Fibroblast of lung (primary cell): ENCODE results near the gene DCAF8. TPM values are rescaled to one million over a fixed set of nuclear protein-coding genes. Genes with fewer than 3 reads are reported as not detected.
A peak's percentile ranks its signal among the peaks of the same experiment; 100 is the strongest.

Experiments used
- DNase-seq, 2 donors: peaks; one replicate each; pipeline versions ENCODE4 v3.0.0 to v3.0.0-alpha.2; 2010; ENCODE audit warnings: low read depth in 2 of 2
- H2AFZ ChIP-seq: 2 replicates; pipeline ENCODE4 v1.5.1; 2012; ENCODE audit warnings: low read length, control low read depth, inconsistent platforms
- H3K27ac ChIP-seq: 2 replicates; pipeline ENCODE4 v1.5.1; 2011; ENCODE audit warnings: low read length, control low read depth; ENCODE audit not compliant: insufficient read depth
- H3K27me3 ChIP-seq: 2 replicates; pipeline ENCODE4 v1.5.1; 2011; ENCODE audit warnings: mild to moderate bottlenecking, low read length; ENCODE audit not compliant: control insufficient read depth, insufficient read depth
- H3K36me3 ChIP-seq: 2 replicates; pipeline ENCODE4 v1.5.1; 2011; ENCODE audit warnings: low read length; ENCODE audit not compliant: control insufficient read depth, insufficient read depth
- H3K4me1 ChIP-seq: 2 replicates; pipeline ENCODE4 v1.5.1; 2011; ENCODE audit warnings: low read length; ENCODE audit not compliant: control insufficient read depth, insufficient read depth; ENCODE audit errors: extremely low read depth
- H3K4me2 ChIP-seq: 2 replicates; pipeline ENCODE4 v1.5.1; 2011; ENCODE audit warnings: low read length, control low read depth; ENCODE audit not compliant: insufficient read depth; ENCODE audit errors: extremely low read depth
- H3K4me3 ChIP-seq, 4 experiments: fragments of 200-600 bp in 1 of 4; sonication (generic) in 1 of 4; replicated peaks in 1 of 4; 2 replicates each; pipeline ENCODE4 v1.5.1; 2011 to 2016; ENCODE audit warnings: low read length in 4 of 4, low read depth in 3 of 4, mild to moderate bottlenecking in 3 of 4, control low read depth in 2 of 4, inconsistent platforms in 1 of 4, mixed read lengths in 1 of 4; ENCODE audit not compliant: insufficient read depth in 1 of 4; ENCODE audit errors: control extremely low read depth in 1 of 4
- H3K79me2 ChIP-seq: 2 replicates; pipeline ENCODE4 v1.5.1; 2012; ENCODE audit warnings: mild to moderate bottlenecking, low read length, inconsistent platforms; ENCODE audit not compliant: control insufficient read depth, insufficient read depth
- H3K9ac ChIP-seq: 2 replicates; pipeline ENCODE4 v1.5.1; 2011; ENCODE audit warnings: mild to moderate bottlenecking, low read length, control low read depth; ENCODE audit not compliant: insufficient read depth
- H3K9me3 ChIP-seq: 2 replicates; pipeline ENCODE4 v1.5.1; 2012; ENCODE audit warnings: low read depth, low read length; ENCODE audit not compliant: control insufficient read depth, insufficient read depth
- H4K20me1 ChIP-seq: 2 replicates; pipeline ENCODE4 v1.5.1; 2011; ENCODE audit warnings: low read length; ENCODE audit not compliant: control insufficient read depth, insufficient read depth; ENCODE audit errors: extremely low read depth
- EZH2 ChIP-seq: IDR thresholded peaks from 2 replicates; pipeline ENCODE4 v1.5.1; 2012; ENCODE audit warnings: low read length, control low read depth, mild to moderate bottlenecking; ENCODE audit errors: missing control alignments
- polyA plus RNA-seq, 2 donors: library from polyadenylated mRNA; depleted of rRNA in 1 of 2; stranded (reverse) in 1 of 2; unstranded in 1 of 2; fragments of >200 nt; gene quantifications; 2 replicates each; pipeline ENCODE4 v1.2.1, GENCODE V29; 2011 to 2012; ENCODE audit warnings: missing spikeins in 1 of 2
- total RNA-seq: library from RNA; depleted of rRNA; stranded (reverse); fragments of >200 nt; gene quantifications from 2 replicates; pipeline ENCODE4 v1.2.1, GENCODE V29; 2014
- TF ChIP-seq, protein P1 (sequence below), 2 donors: IDR thresholded peaks in 1 of 2; conservative IDR thresholded peaks in 1 of 2; 1 replicate in 1 of 2; 2 replicates in 1 of 2; pipeline ENCODE4 v1.5.1; 2011 to 2012; ENCODE audit warnings: low read length in 2 of 2, control low read depth in 1 of 2, inconsistent platforms in 1 of 2, low read depth in 1 of 2, mild to moderate bottlenecking in 1 of 2

The DCAF8 gene
- total and polyA plus RNA-seq, 2 donors (not counting 1 experiment from before 2014, with no cell fraction given), result 72.6 to 89.8 TPM

DNA sequence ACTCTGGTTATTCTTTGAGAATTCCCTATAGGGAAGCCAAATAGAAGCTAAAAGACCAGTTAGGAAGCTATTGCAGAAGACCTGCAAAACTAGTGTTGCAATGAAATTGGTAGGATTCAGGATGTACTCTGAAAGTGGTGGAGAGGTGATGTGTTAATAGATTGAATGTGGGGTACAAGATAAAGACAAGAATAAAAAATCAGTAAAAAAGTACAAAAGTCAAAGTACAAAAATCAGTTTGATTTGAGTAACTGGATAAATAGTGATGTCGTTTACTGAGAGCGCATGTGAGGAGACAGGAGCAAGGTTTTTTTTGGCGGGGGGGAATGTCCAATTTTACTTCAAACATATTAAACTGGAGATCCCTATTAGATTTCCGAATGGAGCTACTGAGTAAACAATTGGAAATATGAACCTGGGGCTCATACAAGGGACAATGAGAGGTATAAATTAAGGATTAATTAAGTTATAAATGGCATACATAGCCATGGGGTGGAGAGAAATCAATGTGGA, 2.5 kb upstream of the DCAF8 start:
- no peak overlapping the region for H3K9ac ChIP-seq
- H3K4me3 ChIP-seq, result no peak overlapping the region
- DNase-seq, result no peak

DNA sequence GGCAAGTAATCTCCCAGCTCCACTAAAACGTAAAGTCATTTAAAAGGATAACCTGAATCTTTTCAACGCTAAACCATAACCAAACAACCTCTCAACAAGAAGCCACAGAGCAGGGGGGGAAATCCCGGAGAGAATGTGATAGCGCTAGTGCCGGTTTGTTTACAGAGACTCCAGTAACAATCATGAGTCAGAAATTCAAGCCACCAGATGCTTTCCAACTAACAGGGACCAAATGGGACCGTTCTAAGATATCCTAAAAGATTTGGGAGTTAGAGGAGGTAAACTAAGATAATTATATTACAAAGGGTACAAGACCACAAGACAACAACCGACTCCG, 825 bp downstream of the DCAF8 start:
- H3K4me2 ChIP-seq, result peak overlapping the region; percentile 97
- DNase-seq, result peak; percentile 82 to 84
- no peak for TF ChIP-seq EZH2
- H3K9me3 ChIP-seq, result no peaks in the 10 kb centered on the region
- H2AFZ ChIP-seq, result peak overlapping the region; percentile 0
- peak overlapping the region; percentile 100 for H3K27ac ChIP-seq
- H3K79me2 ChIP-seq, result peaks cover 35% of the 10 kb centered on the region
- no peaks in the 10 kb centered on the region for H3K36me3 ChIP-seq
- peak overlapping the region; percentile 98 for H3K9ac ChIP-seq
- H3K4me3 ChIP-seq, result peak overlapping the region; percentile 86 to 100 (median 96)
- no peaks in the 10 kb centered on the region for H3K27me3 ChIP-seq
- H3K4me1 ChIP-seq, result peaks cover 7% of the 10 kb centered on the region
- H4K20me1 ChIP-seq, result no peaks in the 10 kb centered on the region

More for the DNA sequence above, 2.5 kb upstream of the DCAF8 start:
- Histone ChIP-seq H2AFZ (no peak overlapping the region), H3K9me3 (no peaks in the 10 kb centered on the region), H3K27me3 (no peaks in the 10 kb centered on the region), H3K4me1 (peaks cover 4% of the 10 kb centered on the region), H3K4me2 (no peak overlapping the region), H4K20me1 (no peaks in the 10 kb centered on the region), H3K36me3 (no peaks in the 10 kb centered on the region), H3K27ac (no peak overlapping the region), H3K79me2 (peaks cover 16% of the 10 kb centered on the region)
- TF ChIP-seq EZH2, result no peak
- TF ChIP-seq, protein P1, sequence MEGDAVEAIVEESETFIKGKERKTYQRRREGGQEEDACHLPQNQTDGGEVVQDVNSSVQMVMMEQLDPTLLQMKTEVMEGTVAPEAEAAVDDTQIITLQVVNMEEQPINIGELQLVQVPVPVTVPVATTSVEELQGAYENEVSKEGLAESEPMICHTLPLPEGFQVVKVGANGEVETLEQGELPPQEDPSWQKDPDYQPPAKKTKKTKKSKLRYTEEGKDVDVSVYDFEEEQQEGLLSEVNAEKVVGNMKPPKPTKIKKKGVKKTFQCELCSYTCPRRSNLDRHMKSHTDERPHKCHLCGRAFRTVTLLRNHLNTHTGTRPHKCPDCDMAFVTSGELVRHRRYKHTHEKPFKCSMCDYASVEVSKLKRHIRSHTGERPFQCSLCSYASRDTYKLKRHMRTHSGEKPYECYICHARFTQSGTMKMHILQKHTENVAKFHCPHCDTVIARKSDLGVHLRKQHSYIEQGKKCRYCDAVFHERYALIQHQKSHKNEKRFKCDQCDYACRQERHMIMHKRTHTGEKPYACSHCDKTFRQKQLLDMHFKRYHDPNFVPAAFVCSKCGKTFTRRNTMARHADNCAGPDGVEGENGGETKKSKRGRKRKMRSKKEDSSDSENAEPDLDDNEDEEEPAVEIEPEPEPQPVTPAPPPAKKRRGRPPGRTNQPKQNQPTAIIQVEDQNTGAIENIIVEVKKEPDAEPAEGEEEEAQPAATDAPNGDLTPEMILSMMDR (conservative IDR thresholded peaks at IDR 0.05 in 1 of 2, IDR thresholded peaks at IDR 0.05 in 1 of 2; ENCODE audit: low read depth in 1 of 2, low read length in 2 of 2), result no peak

DNA sequence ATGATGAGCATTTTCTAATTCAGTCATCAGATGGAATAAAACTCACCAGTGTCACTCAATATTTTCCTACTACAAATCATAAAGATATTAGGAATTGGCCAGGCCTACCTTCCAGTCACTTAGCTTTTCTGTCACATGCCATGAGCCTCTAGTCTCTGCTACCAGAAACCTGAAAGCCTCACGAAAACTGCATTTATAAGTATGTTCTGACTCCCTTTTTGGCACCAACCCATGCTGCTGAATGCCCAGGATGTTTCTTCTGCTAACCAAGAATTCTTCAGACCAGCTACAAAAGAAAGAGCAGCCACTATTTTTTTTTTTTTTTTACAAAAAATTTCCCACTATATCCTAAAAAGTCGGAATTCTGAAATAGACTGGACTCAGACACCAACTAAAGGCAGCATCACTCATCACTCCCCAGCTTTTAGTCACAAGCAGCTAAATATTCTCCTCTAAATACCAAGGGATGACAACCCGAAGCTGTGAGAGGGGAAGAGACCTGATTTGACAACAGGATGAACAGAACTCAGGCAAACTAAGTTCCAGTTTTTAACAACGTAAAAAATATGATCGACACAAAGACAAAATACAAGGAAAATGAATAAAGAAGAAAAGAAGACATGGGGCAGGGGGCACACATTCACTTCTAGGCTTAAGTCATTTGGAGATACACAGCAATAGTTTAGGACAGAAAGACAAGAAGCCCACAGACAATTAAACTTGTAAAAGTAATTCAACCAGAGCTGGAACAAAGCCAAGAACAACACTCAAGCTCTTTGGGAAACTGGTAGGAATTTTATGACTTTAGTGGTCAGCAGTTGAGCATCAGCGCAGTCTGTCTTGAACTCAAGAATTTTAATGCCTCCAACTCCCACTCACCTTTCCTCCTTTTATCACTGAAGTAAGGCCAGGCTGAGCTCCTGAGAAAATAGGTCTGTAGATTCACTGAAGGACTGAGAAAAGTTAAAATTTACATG, 1.7 kb downstream of the DCAF8 start:
- DNase-seq, result peak; percentile 87 to 93
- TF ChIP-seq, protein P1 (conservative IDR thresholded peaks at IDR 0.05 in 1 of 2, IDR thresholded peaks at IDR 0.05 in 1 of 2; ENCODE audit: low read depth in 1 of 2, low read length in 2 of 2), result no peak
- TF ChIP-seq EZH2, result no peak
- Histone ChIP-seq H3K4me2 (peak overlapping the region; percentile 97), H3K4me3 (peak overlapping the region; percentile 86 to 100 (median 96)), H3K9ac (no peak overlapping the region), H3K27me3 (no peaks in the 10 kb centered on the region), H3K36me3 (no peaks in the 10 kb centered on the region), H3K9me3 (no peaks in the 10 kb centered on the region), H3K79me2 (peaks cover 35% of the 10 kb centered on the region), H3K27ac (peak overlapping the region; percentile 100), H4K20me1 (no peaks in the 10 kb centered on the region), H2AFZ (no peak overlapping the region), H3K4me1 (peaks cover 10% of the 10 kb centered on the region)
